HG02759 (cell line): ENCODE measurements around the gene SLC10A4.
A peak's percentile ranks its signal among the peaks of the same experiment; 100 is the strongest.
"Not testable (repeated sequence)": the region's sequence is repeated elsewhere in the genome, so short reads cannot be mapped to it uniquely, and the experiment has no call there.

Experiments
- ATAC-seq: cut with Tn5 transposase; IDR thresholded peaks from one replicate; pipeline ENCODE4 v1.9.1; 2021; ENCODE audit warnings: mild to moderate bottlenecking, moderate library complexity; ENCODE audit not compliant: unreplicated experiment

The SLC10A4 gene, protein sequence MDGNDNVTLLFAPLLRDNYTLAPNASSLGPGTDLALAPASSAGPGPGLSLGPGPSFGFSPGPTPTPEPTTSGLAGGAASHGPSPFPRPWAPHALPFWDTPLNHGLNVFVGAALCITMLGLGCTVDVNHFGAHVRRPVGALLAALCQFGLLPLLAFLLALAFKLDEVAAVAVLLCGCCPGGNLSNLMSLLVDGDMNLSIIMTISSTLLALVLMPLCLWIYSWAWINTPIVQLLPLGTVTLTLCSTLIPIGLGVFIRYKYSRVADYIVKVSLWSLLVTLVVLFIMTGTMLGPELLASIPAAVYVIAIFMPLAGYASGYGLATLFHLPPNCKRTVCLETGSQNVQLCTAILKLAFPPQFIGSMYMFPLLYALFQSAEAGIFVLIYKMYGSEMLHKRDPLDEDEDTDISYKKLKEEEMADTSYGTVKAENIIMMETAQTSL

DNA sequence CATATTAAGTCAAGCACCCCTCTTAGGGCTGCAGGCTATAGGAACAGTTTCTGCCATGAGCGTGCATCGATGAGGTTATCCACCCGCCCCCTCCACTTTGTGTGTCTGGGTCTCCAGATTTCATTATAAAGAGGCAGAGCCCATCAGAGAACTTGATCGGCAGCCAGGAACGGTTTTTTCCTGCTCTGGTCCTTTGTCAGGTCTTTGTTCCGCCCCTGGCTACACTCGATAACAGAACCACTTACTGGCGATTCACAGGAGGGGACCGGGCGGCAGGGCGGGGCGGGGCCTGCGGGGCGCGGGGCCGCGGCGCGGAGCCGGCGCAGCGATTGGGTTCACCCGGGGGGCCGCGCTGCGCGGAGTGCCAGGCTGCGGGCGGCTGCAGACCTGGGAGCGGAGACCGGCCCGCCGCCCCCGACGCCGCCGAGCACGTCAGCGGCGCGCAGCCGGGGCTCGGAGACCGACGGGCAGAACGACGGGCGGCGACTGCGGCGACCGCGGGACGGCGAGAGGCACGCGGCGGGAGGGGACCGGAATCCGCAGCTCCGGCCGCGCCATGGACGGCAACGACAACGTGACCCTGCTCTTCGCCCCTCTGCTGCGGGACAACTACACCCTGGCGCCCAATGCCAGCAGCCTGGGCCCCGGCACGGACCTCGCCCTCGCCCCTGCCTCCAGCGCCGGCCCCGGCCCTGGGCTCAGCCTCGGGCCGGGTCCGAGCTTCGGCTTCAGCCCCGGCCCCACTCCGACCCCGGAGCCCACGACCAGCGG, at the start of gene SLC10A4:
Gene SLC10A4, plus strand, starts transcription at position 338 of the 771 bp plus-strand sequence. Its CDS starts 219 bp downstream, at position 557.
- peak; percentile 63 for ATAC-seq

- ATAC-seq, result no peak
Measured at GRCh38 chr4:48436318-48436717, 46.8 kb upstream of the SLC10A4 start.

DNA sequence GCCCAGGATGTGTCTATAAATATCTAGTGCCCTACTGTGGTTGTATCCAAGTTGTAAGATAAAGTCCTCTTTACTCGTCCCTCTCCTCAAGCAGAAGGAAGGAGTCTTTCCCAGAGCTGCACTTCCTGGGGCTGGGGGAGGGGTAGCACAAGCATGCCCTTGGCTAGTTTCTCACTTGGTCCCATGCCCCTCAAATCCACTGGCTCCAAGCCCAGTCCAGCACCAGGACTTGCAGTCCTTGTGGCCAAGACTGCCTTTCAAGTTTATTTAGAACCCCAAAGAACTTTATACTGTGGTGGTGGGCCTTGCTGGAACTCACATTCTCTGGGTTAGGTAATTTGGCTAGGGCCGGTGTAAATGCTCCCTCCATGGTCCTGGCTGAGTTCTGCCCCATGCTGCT, 43.2 kb upstream of the SLC10A4 start:
- no peak for ATAC-seq

DNA sequence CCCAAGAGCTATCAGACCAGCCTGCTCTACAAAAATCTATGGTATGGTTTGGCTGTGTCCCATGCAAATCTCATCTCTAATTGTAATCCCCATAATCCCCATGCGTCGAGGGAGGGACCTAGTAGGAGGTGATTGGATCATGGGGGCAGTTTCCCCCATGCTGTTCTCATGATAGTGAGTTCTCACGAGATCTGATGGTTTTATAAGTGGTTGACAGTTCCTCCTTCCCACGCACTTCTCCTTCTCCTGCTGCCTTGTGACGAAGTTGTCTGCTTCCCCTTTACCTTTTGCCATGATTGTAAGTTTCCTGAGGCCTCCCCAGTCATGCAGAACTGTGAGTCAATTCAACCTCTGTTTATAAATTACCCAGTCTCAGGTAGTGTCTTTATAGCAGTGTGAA, 42.2 kb upstream of the SLC10A4 start:
- ATAC-seq, result not testable (repeated sequence)

- ATAC-seq, result no peak
Measured at GRCh38 chr4:48445704-48446103, 37.4 kb upstream of the SLC10A4 start.

DNA sequence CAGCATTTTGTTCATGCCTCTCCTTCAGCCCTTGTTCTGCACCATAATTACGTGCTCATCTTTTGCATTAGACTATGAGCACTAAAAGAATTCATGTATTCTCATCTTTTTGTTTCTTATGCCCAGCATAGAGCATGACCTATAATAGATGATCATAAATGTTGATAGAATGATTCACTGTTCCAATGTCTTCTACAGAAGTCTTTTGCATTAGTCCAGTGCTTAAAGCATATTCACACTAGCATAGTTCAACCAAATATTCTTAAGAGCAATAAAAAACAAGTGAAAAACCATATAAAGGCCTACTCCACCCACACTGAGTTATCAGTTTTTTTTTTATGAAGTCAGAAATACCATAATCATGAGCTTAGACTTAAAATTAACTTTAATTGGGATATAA, 36.5 kb upstream of the SLC10A4 start:
- no peak for ATAC-seq

GRCh38 chr4:48449151-48449550, 34.0 kb upstream of the SLC10A4 start:
- no peak for ATAC-seq

DNA sequence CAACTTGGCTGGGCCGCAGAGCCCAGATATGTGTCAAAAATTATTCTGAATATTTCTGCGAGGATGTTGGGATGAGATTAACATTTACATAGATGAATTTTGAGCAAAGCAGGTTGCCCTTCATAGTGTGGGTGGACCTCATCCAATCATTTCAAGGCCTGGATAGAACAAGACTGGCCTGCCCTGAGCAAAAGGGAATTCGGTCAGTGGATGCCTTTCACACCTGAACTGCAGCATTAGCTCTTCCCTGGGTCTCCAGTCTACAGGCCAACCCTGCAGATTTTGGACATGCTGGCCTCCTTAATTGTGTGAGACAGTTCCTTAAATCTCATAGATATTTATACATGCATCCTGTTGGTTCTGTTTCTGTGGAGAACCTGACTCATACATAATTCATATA, 32.4 kb upstream of the SLC10A4 start:
- no peak for ATAC-seq

DNA sequence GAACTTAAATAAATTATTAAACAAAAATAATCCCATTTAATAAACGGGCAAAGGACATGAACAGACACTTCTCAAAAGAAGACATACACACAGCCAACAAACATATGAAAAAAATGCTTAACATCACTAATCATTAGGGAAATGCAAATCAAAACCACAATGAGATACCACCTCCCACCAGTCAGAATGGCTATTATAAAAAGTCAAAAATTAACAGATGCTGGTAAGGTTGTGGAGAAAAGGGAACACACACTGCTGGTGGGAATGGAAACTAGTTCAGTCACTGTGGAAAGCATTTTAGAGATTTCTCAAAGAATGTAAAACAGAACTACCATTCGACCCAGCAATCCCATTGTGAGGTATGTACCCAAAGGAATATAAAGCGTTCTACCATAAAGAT, 31.5 kb upstream of the SLC10A4 start:
- ATAC-seq, result not testable (repeated sequence)

DNA sequence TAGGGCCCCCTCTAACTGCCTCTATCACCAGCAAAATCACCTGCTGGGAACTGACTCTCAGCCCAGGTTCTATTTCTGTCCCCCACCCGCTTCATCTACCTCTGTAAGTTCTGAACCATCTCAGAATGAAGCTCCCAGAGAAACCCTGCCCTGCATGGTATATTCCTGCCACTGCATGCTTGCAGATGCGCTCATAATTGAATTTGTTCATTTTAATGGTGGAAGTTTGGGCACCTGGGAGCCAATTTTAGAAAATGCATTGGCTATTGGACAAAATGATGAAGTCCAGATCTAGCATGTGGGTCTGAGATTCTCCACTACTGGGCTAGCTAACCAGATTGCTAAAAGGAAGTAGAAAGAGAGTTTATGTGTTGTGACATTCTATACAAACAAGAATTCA, 28.6 kb upstream of the SLC10A4 start:
- ATAC-seq, result no peak

DNA sequence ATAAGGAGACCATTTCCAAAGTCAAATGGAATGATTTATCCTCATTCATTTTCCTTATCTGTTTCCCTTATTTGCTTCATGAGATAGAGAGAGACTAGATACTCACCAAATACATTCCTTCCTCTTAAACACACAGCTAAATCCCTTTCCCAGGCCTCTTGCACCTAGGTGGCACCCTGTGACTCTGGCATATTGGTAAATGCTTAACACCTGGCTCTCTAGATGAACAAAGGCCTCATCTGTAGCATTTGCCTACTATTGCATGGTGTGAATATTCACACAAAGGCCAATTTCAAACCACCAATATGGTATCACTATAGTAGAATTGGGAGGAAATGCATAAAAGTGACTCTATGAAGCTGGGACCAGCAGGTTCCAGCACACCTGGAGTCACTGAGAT, 22.1 kb upstream of the SLC10A4 start:
- no peak for ATAC-seq

DNA sequence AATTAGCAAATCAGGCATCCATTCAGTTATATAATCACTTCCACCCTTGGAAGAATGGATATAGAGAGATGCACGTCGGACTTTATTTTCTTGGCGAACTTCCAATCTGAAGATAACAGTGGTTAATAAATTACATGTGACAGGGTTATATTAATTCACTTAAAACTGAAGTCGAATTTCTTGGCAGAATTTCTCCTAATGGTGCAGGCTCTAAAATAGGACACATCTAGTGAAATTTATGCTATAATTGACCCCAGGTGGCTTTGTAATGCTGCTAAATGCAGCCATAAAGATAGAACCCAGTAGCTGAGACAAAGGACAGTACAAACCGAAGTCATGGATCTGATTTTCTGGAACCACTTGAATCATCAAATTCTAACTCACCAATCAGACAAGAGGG, 20.8 kb upstream of the SLC10A4 start:
- ATAC-seq, result no peak

GRCh38 chr4:48467442-48467841, 15.7 kb upstream of the SLC10A4 start:
- ATAC-seq, result no peak

DNA sequence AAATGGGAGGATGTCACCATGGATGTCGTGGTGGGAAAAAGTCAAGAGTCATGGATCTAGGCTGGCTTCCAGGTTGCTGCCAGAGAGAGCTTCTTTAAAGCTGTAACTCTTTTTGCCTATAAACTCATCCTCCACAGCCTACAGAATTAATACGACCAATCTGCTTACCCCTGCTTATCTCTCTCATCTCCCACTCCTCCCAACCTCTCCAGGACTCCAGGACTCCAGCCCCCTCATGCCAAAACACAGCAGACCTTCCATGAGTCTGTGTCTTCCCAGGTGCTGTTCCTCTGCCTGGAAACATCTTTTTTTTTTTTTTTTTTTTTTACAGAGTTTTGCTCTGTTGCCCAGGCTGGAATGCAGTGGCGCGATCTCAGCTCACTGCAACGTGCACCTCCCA, 15.3 kb upstream of the SLC10A4 start:
- no peak for ATAC-seq

- no peak for ATAC-seq
Measured at GRCh38 chr4:48470137-48470536, 13.0 kb upstream of the SLC10A4 start.

DNA sequence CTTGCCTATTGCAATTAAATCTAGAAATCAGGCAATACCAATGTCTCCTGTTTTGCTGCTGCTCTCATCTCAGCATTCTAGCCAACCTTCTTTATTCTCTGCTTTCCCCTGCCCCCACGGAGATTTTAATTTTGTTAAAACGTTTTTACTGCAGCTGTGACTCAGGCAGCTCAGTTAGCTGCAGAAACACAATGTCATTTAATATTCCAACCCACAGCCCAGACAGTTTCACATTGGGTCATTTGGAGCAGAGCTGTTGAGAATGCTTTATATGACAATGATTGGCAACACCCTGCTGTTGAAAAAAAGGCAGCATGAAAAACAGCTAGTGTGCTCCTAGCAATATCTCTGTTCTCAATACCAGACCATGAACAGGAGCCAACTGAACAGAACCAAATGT, 12.6 kb upstream of the SLC10A4 start:
- ATAC-seq, result no peak

GRCh38 chr4:48472794-48473193, 10.3 kb upstream of the SLC10A4 start:
- no peak for ATAC-seq

DNA sequence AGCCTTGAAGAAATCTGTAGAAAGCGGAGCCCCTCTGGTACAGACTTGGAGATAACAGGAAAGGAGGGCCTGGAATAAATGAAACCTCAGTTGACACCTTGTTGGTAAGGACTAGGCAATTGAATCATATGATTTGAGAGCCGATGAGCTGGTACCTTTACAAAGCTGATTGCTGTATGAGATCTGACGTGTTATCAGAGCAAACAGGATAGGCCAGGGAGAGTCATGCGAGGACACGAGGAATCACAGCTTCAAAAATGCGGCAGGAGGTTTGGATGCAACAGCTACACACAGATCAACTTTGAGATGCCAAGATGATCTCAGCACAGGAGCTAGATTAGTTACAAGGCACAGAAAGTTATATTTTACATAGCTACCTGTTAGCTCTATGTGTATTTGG, 7.4 kb upstream of the SLC10A4 start:
- ATAC-seq, result no peak

DNA sequence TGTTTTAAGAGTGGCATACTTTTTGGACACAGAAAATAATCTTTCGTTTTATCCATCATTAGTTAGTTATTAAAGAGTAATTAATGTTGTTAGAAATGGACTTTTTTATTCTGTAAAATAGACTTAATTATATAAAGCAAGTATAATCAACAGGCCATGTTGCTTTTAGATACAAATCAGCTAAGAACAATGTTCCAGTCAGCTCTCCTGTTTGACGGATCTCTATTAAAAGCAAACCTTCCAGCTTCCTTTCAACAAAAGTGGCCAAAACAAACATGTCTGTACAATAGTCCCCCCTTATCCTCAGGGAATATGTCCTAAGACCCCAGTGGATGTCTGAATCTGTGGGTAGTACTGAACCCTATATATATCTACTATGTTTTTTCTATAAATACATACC, 4.9 kb upstream of the SLC10A4 start:
- ATAC-seq, result no peak

- ATAC-seq, result no peak
Measured at GRCh38 chr4:48481581-48481980, 1.6 kb upstream of the SLC10A4 start.

DNA sequence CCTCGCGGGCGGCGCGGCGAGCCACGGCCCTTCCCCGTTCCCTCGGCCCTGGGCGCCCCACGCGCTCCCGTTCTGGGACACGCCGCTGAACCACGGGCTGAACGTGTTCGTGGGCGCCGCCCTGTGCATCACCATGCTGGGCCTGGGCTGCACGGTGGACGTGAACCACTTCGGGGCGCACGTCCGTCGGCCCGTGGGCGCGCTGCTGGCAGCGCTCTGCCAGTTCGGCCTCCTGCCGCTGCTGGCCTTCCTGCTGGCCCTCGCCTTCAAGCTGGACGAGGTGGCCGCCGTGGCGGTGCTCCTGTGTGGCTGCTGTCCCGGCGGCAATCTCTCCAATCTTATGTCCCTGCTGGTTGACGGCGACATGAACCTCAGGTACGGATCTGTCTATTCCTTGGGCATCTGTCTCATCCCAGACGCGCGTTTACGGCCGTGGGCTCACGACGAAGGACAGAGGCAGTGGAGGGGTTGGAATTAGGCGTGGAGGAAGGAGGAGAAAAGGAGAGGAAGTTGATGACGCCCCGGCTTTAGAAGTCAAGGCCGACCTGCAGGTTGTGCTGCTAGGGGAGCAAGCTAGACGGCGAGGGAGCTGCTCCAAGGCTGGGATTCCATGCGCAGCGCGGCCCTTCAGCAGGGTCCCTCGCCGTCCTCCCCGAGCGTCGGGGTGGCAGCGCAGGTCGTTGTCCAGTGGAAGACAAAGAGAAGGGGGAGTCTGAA, 792 bp downstream of the SLC10A4 start:
- peak; percentile 33 for ATAC-seq
